WTC11 (cell line): ENCODE results near the gene TRIM3.

ENCODE experiments used
- ATF1 ChIP-seq: sonication (generic); formaldehyde crosslinking; IDR thresholded peaks from 2 replicates; pipeline ENCODE4 v1.8.1; 2023; ENCODE audit warnings: mild to moderate bottlenecking, moderate library complexity, missing genetic modification reagents
- CTCF ChIP-seq: fragments of 200-600 bp; IDR thresholded peaks from 2 replicates; pipeline ENCODE4 v1.8.0; 2022; ENCODE audit warnings: antibody characterized with exemption
- MAX ChIP-seq: sonication (generic); formaldehyde crosslinking; IDR thresholded peaks from 2 replicates; pipeline ENCODE4 v1.8.0; 2022; ENCODE audit warnings: mild to moderate bottlenecking, missing genetic modification reagents
- MXD4 ChIP-seq: fragments of 250-450 bp; sonication (Bioruptor Pico); IDR thresholded peaks from 2 replicates; pipeline ENCODE4 v1.8.0; 2021; ENCODE audit warnings: mild to moderate bottlenecking, moderate library complexity, borderline replicate concordance
- NFYB ChIP-seq: sonication (generic); formaldehyde crosslinking; conservative IDR thresholded peaks from 2 replicates; pipeline ENCODE4 v1.8.0; 2022; ENCODE audit warnings: low read depth, missing genetic modification reagents
- PREB ChIP-seq: sonication (generic); formaldehyde crosslinking; IDR thresholded peaks from 2 replicates; pipeline ENCODE4 v1.8.1; 2022; ENCODE audit warnings: mild to moderate bottlenecking, missing genetic modification reagents, moderate library complexity, borderline replicate concordance
- PRRX2 ChIP-seq: fragments of 250-450 bp; sonication (Bioruptor Pico); IDR thresholded peaks from 2 replicates; pipeline ENCODE4 v1.8.0; 2021; ENCODE audit warnings: mild to moderate bottlenecking
- SP1 ChIP-seq: sonication (generic); formaldehyde crosslinking; conservative IDR thresholded peaks from 2 replicates; pipeline ENCODE4 v1.8.1; 2022; ENCODE audit warnings: missing genetic modification reagents
- ZBTB43 ChIP-seq: sonication (generic); formaldehyde crosslinking; IDR thresholded peaks from 2 replicates; pipeline ENCODE4 v1.8.1; 2023; ENCODE audit warnings: mild to moderate bottlenecking, missing genetic modification reagents
- ZNF232 ChIP-seq: sonication (generic); formaldehyde crosslinking; IDR thresholded peaks from 2 replicates; pipeline ENCODE4 v1.8.0; 2022; ENCODE audit warnings: mild to moderate bottlenecking, missing genetic modification reagents

GRCh38 chr11:6437993-6438392 is 35.7 kb downstream of the TRIM3 start:
- TF ChIP-seq CTCF = no peak
- TF ChIP-seq MAX (CRISPR knock-in tag) = no peak
- TF ChIP-seq PRRX2 = no peak
- TF ChIP-seq PREB (CRISPR knock-in tag) = no peak
- no peak for TF ChIP-seq ZNF232 (CRISPR knock-in tag)
- TF ChIP-seq SP1 (CRISPR knock-in tag) = no peak
- TF ChIP-seq NFYB (CRISPR knock-in tag) = no peak
- TF ChIP-seq ATF1 (CRISPR knock-in tag) = no peak
- no peak for TF ChIP-seq ZBTB43 (CRISPR knock-in tag)
- no peak for TF ChIP-seq MXD4 (CRISPR knock-in tag)
